Esophagus muscularis mucosa (tissue), 4 donors: ENCODE results near the gene MREG. TPM values are rescaled to one million over a fixed set of nuclear protein-coding genes. Genes with fewer than 3 reads are reported as not detected.

ENCODE experiments used
- DNase-seq: peaks from one replicate; pipeline ENCODE4 v3.0.0-alpha.2; 2017; ENCODE audit errors: extremely low spot score
- H3K27ac ChIP-seq, 4 donors: fragments of 200-600 bp; sonication (generic); replicated peaks in 1 of 4; 1 replicate in 3 of 4; 2 replicates in 1 of 4; pipeline ENCODE4 v1.5.1; 2016 to 2019; ENCODE audit warnings: mild to moderate bottlenecking in 1 of 4
- H3K27me3 ChIP-seq, 4 donors: fragments of 200-600 bp; sonication (generic); one replicate each; pipeline versions ENCODE4 v1.5.1 to v1.6.0; 2016 to 2019
- H3K36me3 ChIP-seq, 4 donors: fragments of 200-600 bp; sonication (generic); one replicate each; pipeline ENCODE4 v1.5.1; 2016 to 2019
- H3K4me1 ChIP-seq, 4 donors: fragments of 200-600 bp; sonication (generic); one replicate each; pipeline ENCODE4 v1.5.1; 2016 to 2019
- H3K4me3 ChIP-seq, 4 donors: fragments of 200-600 bp; sonication (generic); 1 replicate in 2 of 4; 2 replicates in 2 of 4; pipeline ENCODE4 v1.5.1; 2016 to 2019; ENCODE audit warnings: mild to moderate bottlenecking in 4 of 4, moderate library complexity in 1 of 4
- H3K9me3 ChIP-seq, 4 donors: fragments of 200-600 bp; sonication (generic); 1 replicate in 3 of 4; 2 replicates in 1 of 4; pipeline ENCODE4 v1.5.1; 2016 to 2019
- CTCF ChIP-seq, 3 experiments: fragments of 200-600 bp in 2 of 3; fragments of 450-650 bp in 1 of 3; sonication (generic) in 2 of 3; IDR thresholded peaks; one replicate each; pipeline ENCODE4 v1.5.1; 2017 to 2019; ENCODE audit warnings: antibody characterized with exemption in 3 of 3, mild to moderate bottlenecking in 2 of 3, moderate library complexity in 1 of 3
- EP300 ChIP-seq: sonication (generic); formaldehyde crosslinking; IDR thresholded peaks from one replicate; pipeline ENCODE4 v1.6.1; 2017; ENCODE audit warnings: antibody characterized with exemption
- POLR2A ChIP-seq: fragments of 450-650 bp; IDR thresholded peaks from one replicate; pipeline ENCODE4 v1.6.1; 2017; ENCODE audit warnings: antibody characterized with exemption, moderate library complexity, mild to moderate bottlenecking, low read depth
- POLR2AphosphoS5 ChIP-seq, 2 donors: sonication (generic); formaldehyde crosslinking; IDR thresholded peaks; one replicate each; pipeline ENCODE4 v1.6.1; 2017; ENCODE audit warnings: antibody characterized with exemption in 2 of 2
- WGBS: methylation state at CpG from one replicate; pipeline ENCODE4 v1.1.5; 2018; 5-methylcytosine and 5-hydroxymethylcytosine counted together
- intact Hi-C: fragments of 100-400 bp; cut with DNase I; formaldehyde crosslinking; loops from one replicate; pipeline ENCODE4 v1.15.1; 2023
- total RNA-seq, 4 donors: library from RNA; depleted of rRNA; stranded (reverse); fragments of >200 nt; gene quantifications; one replicate each; pipeline versions ENCODE4 v1.1.0 to v1.2.1, GENCODE V29; 2016

The MREG gene
- total RNA-seq, 4 donors from 2014 or later = 0.40 to 1.2 (median 0.70) TPM

DNA sequence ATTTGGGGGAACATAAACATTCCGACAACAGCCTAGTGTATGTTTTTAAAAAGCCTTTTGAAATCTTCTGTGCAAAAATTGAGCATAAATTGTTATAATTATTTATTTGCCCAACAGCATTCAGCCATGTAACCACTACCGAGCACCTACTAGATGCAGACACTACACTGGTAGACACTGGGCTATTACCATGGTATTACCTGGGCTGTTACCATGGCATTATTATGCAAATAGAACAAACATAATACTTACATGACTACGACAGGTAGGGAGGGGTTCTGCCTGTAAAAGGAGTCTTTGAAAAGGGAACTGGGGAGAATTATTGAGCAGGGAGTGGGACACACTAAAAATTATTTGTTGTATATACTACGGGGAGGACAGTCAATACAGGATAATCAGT is 116.4 kb downstream of the MREG start:
- H3K4me1 ChIP-seq = peaks cover 0 to 6% (median 3%) of the 10 kb centered on the region in 4 donors
- no peaks in the 10 kb centered on the region for H3K36me3 ChIP-seq
- TF ChIP-seq EP300 (no peak), POLR2A (no peak), CTCF (IDR thresholded peaks at IDR 0.05) (no peak), POLR2AphosphoS5 (IDR thresholded peaks at IDR 0.05) (no peak)
- H3K4me3 ChIP-seq = no peak overlapping the region
- H3K27ac ChIP-seq = no peak overlapping the region
- WGBS = 69% methylated on average over 4 of the region's 4 CpGs
- no peaks in the 10 kb centered on the region for H3K9me3 ChIP-seq
- intact Hi-C loops = no loop called here
- no peak for DNase-seq
- no peaks in the 10 kb centered on the region for H3K27me3 ChIP-seq

DNA sequence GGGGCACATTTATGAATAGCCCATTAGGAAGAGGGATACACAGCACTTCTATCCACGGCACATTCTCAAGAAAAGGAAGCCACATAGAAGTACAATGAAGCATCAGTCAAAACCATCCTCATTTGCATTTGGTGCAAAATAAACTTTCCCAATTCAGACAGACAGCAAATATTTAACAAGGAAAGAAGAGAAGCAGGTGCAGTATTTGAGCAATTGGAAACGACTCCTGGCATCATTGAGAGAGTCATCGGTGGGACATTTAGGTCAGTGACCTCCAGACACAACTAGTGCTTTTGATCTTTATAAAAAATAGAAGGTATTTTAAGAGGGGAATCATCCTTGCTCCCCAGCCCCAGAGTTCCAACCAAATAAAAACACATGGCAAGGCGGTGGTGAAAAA is 118.0 kb downstream of the MREG start:
- H3K9me3 ChIP-seq = no peaks in the 10 kb centered on the region
- no peak for DNase-seq
- TF ChIP-seq POLR2A = no peak
- no peak for TF ChIP-seq POLR2AphosphoS5 (IDR thresholded peaks at IDR 0.05)
- no peak for TF ChIP-seq EP300
- TF ChIP-seq CTCF (IDR thresholded peaks at IDR 0.05) = no peak
- no peaks in the 10 kb centered on the region for H3K27me3 ChIP-seq
- no peaks in the 10 kb centered on the region for H3K36me3 ChIP-seq
- WGBS = 80% methylated on average over 4 of the region's 4 CpGs
- intact Hi-C loops = no loop called here
- no peak overlapping the region for H3K4me3 ChIP-seq
- H3K27ac ChIP-seq = no peak overlapping the region
- peaks cover 0 to 10% (median 7%) of the 10 kb centered on the region in 4 donors for H3K4me1 ChIP-seq

Other genes with a start within 250 kb of the MREG start
- gene PECR, start 68.3 kb upstream of the MREG start, total RNA-seq = 10 to 100 TPM in 2 of 4 donors, 1 to 10 TPM in 2; 3.3 to 14.8 (median 10.0) TPM
- gene TMEM169, start 68.4 kb upstream of the MREG start, total RNA-seq = under 1 TPM; under 0.01 to 0.75 (median 0.51) TPM
- gene XRCC5, start 95.8 kb upstream of the MREG start, total RNA-seq = 100 to 1,000 TPM; 113 to 149 (median 137) TPM